HFF-Myc (cell line): Measurements from ENCODE around the gene NR6A1.

Experiments
- DNase-seq: peaks from one replicate; pipeline ENCODE4 v3.0.0-alpha.2; 2011; ENCODE audit warnings: low read depth; ENCODE audit errors: extremely low read depth
- H3K4me3 ChIP-seq: replicated peaks from 2 replicates; pipeline ENCODE4 v1.5.1; 2011; ENCODE audit warnings: low read depth, mild to moderate bottlenecking, control low read depth, low read length
- TF ChIP-seq, protein P1 (sequence below): IDR thresholded peaks from 2 replicates; pipeline ENCODE4 v1.5.1; 2012; ENCODE audit warnings: mild to moderate bottlenecking, low read depth, low read length, control low read depth; ENCODE audit errors: missing control alignments

NR6A1 gene

GRCh38 chr9:124758691-124759090 lies 12.4 kb downstream of the NR6A1 start:
- DNase-seq: no peak
- no peak overlapping the region for H3K4me3 ChIP-seq
- TF ChIP-seq, protein P1, sequence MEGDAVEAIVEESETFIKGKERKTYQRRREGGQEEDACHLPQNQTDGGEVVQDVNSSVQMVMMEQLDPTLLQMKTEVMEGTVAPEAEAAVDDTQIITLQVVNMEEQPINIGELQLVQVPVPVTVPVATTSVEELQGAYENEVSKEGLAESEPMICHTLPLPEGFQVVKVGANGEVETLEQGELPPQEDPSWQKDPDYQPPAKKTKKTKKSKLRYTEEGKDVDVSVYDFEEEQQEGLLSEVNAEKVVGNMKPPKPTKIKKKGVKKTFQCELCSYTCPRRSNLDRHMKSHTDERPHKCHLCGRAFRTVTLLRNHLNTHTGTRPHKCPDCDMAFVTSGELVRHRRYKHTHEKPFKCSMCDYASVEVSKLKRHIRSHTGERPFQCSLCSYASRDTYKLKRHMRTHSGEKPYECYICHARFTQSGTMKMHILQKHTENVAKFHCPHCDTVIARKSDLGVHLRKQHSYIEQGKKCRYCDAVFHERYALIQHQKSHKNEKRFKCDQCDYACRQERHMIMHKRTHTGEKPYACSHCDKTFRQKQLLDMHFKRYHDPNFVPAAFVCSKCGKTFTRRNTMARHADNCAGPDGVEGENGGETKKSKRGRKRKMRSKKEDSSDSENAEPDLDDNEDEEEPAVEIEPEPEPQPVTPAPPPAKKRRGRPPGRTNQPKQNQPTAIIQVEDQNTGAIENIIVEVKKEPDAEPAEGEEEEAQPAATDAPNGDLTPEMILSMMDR: no peak

DNA sequence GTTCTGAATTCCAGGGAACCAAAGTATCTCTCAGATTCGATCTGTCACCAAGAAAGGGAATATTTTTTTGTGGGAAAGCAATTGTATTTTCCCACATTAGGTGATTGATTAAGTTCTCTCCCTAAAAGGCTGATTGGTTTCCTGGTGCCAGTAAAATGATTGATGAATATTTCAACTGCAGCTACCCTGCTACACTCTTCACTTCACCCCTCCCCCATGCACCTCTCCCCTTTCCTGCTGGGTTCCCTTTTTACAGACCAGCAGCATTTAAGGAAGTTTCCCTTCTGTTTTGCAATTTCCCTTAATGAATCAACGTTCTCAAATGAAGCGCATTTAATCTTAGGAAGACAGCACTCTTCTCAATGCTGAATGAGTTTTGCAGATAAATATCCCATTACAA lies 13.1 kb downstream of the NR6A1 start:
- TF ChIP-seq, protein P1: no peak
- DNase-seq: no peak

GRCh38 chr9:124757616-124758015 lies 13.5 kb downstream of the NR6A1 start:
- DNase-seq: no peak
- TF ChIP-seq, protein P1: no peak
- no peak overlapping the region for H3K4me3 ChIP-seq

More for the DNA sequence above, 13.1 kb downstream of the NR6A1 start:
- H3K4me3 ChIP-seq: no peak overlapping the region

DNA sequence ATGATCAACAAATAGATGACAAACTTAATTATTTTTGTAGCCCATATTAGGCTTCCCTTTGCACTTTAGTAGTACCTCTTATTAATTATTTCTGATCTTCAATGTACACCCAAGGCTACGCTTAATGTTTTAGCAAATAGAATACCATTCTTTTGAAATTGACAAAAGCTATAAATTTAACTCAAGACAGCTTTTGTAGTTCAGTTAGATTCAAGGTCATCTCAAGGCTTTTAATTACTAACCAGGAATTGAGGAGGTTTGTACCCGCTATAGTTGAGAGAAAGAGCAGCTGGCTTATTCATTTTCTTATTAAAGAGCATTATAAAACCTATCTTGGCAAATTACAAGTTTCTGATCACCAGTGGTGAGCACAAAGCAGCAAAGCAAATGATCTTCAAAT lies 15.1 kb downstream of the NR6A1 start:
- no peak for DNase-seq
- TF ChIP-seq, protein P1: no peak
- H3K4me3 ChIP-seq: no peak overlapping the region

GRCh38 chr9:124755061-124755460 lies 16.1 kb downstream of the NR6A1 start:
- DNase-seq: no peak
- H3K4me3 ChIP-seq: no peak overlapping the region
- TF ChIP-seq, protein P1: no peak

DNA sequence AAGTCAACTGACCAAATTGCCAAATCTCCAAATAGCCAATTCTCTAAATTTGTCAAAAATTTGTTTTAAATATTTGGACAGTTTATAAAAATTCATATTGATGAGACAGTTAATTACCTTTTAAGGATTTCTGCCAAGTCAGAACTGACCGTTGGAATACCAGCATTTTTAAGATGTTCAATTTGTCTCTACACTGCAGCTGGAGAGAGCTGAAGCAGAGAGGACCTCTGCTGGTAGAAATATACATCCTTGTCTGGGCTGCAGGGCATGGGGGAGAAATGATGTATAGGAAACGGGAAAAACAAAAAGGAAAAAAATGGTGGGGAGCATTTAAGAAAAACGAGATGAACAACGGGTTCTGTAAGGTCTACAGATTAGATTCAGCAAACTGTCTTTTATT lies 16.8 kb downstream of the NR6A1 start:
- TF ChIP-seq, protein P1: peak; percentile 54
- no peak overlapping the region for H3K4me3 ChIP-seq
- DNase-seq: no peak

GRCh38 chr9:124752967-124753366 lies 18.1 kb downstream of the NR6A1 start:
- TF ChIP-seq, protein P1: no peak
- no peak for DNase-seq
- H3K4me3 ChIP-seq: no peak overlapping the region
